DND-41 (cell line): ENCODE results near the gene KIF1A.

Experiments
- CTCF ChIP-seq: IDR thresholded peaks from 2 replicates; pipeline ENCODE4 v1.5.1; 2012; ENCODE audit warnings: borderline replicate concordance, low read length, moderate library complexity, mild to moderate bottlenecking; ENCODE audit not compliant: poor library complexity, severe bottlenecking; ENCODE audit errors: extremely low read depth
- EZH2 ChIP-seq: IDR thresholded peaks from 3 replicates; pipeline ENCODE4 v1.6.1; 2012; ENCODE audit warnings: borderline replicate concordance, low read depth, mild to moderate bottlenecking, moderate library complexity, low read length, inconsistent platforms; ENCODE audit not compliant: severe bottlenecking

- no peak for TF ChIP-seq CTCF
- TF ChIP-seq EZH2: no peak
Observed at GRCh38 chr2:240819858-240820606, at the start of gene KIF1A.
